Neural progenitor cell (in vitro differentiated cells): Measurements from ENCODE around the gene OCIAD1. TPM values are rescaled to one million over a fixed set of nuclear protein-coding genes. Genes with fewer than 3 reads are reported as not detected.

Experiments used
- DNase-seq: peaks from one replicate; pipeline ENCODE4 v3.0.0-alpha.2; 2016; ENCODE audit warnings: low spot score
- H2AFZ ChIP-seq: fragments of 200-600 bp; sonication (generic); replicated peaks from 2 replicates; pipeline ENCODE4 v1.6.1; 2016; ENCODE audit warnings: antibody characterized with exemption
- H3F3A ChIP-seq: fragments of 200-600 bp; sonication (generic); 2 replicates; pipeline ENCODE4 v1.6.1; 2016; ENCODE audit warnings: antibody characterized with exemption, low read depth
- H3K27ac ChIP-seq: fragments of 200-600 bp; sonication (generic); 2 replicates; pipeline ENCODE4 v1.5.1; 2016; ENCODE audit warnings: mild to moderate bottlenecking
- H3K27me3 ChIP-seq: fragments of 200-600 bp; sonication (generic); 2 replicates; pipeline ENCODE4 v1.6.1; 2016; ENCODE audit warnings: mild to moderate bottlenecking, moderate library complexity
- H3K36me3 ChIP-seq: fragments of 200-600 bp; sonication (generic); 2 replicates; pipeline ENCODE4 v1.5.1; 2016
- H3K4me1 ChIP-seq: fragments of 200-600 bp; sonication (generic); 2 replicates; pipeline ENCODE4 v1.6.1; 2016; ENCODE audit warnings: mixed run types
- H3K4me2 ChIP-seq: fragments of 200-600 bp; sonication (generic); 2 replicates; pipeline ENCODE4 v1.6.1; 2016
- H3K4me3 ChIP-seq: fragments of 200-600 bp; sonication (generic); 2 replicates; pipeline ENCODE4 v1.5.1; 2016
- H3K79me2 ChIP-seq: fragments of 200-600 bp; sonication (generic); 2 replicates; pipeline ENCODE4 v1.6.1; 2016; ENCODE audit warnings: low read depth
- H3K9ac ChIP-seq: fragments of 200-600 bp; sonication (generic); 2 replicates; pipeline ENCODE4 v1.6.1; 2016
- H3K9me3 ChIP-seq: fragments of 200-600 bp; sonication (generic); 2 replicates; pipeline ENCODE4 v1.5.1; 2016; ENCODE audit warnings: low read depth
- H4K20me1 ChIP-seq: fragments of 200-600 bp; sonication (generic); 2 replicates; pipeline ENCODE4 v1.6.1; 2016; ENCODE audit warnings: low read depth
- H3K27ac Mint-ChIP-seq: 3 replicates; pipeline ENCODE4 v1.8.0; 2021; ENCODE audit warnings: mixed read lengths
- H3K27me3 Mint-ChIP-seq: 2 replicates; pipeline ENCODE4 v1.8.0; 2022; ENCODE audit warnings: low read depth, mild to moderate bottlenecking, inconsistent platforms, moderate library complexity, mixed read lengths; ENCODE audit not compliant: insufficient read depth
- H3K36me3 Mint-ChIP-seq: 3 replicates; pipeline ENCODE4 v1.8.0; 2021; ENCODE audit warnings: mixed read lengths
- H3K4me1 Mint-ChIP-seq: 3 replicates; pipeline ENCODE4 v1.8.0; 2021; ENCODE audit warnings: mixed read lengths
- H3K4me3 Mint-ChIP-seq: 3 replicates; pipeline ENCODE4 v1.8.0; 2021; ENCODE audit warnings: mild to moderate bottlenecking, moderate library complexity, mixed read lengths
- H3K9me3 Mint-ChIP-seq: 3 replicates; pipeline ENCODE4 v1.8.0; 2020; ENCODE audit warnings: mixed read lengths
- EZH2 ChIP-seq: fragments of 200-600 bp; sonication (generic); IDR thresholded peaks from 2 replicates; pipeline ENCODE4 v1.6.1; 2017; ENCODE audit warnings: antibody characterized with exemption, mild to moderate bottlenecking, moderate library complexity
- EZH2phosphoT487 ChIP-seq: fragments of 200-600 bp; sonication (generic); IDR thresholded peaks from 2 replicates; pipeline ENCODE4 v1.6.1; 2017; ENCODE audit warnings: antibody characterized with exemption
- total RNA-seq: library from RNA; depleted of rRNA; stranded (reverse); fragments of >200 nt; gene quantifications from 2 replicates; pipeline ENCODE4 v1.2.3, GENCODE V29; 2015; ENCODE audit warnings: low replicate concordance
- TF ChIP-seq, protein P1 (sequence below): fragments of 200-600 bp; sonication (generic); IDR thresholded peaks from 2 replicates; pipeline ENCODE4 v1.5.1; 2017; ENCODE audit warnings: antibody characterized with exemption, mild to moderate bottlenecking

Gene OCIAD1
- total RNA-seq, 1 donor from 2014 or later: 260 TPM

DNA sequence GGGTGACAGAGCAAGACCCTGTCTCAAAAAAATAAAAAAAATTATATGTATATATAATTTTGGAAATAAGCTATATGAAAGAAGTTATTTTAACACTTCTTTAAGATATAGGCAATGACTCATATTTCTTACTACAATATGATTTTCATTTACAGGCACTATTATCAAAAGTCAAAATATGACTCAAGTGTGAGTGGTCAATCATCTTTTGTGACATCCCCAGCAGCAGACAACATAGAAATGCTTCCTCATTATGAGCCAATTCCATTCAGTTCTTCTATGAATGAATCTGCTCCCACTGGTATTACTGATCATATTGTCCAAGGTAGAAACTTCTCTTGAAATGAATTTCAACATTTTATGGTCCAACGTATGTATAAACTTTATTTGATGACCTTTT, 20.8 kb downstream of the OCIAD1 start:
- Mint-ChIP-seq H3K4me1 (no peaks in the 10 kb centered on the region), H3K4me3 (no peak overlapping the region), H3K27ac (no peak overlapping the region), H3K9me3 (no peaks in the 10 kb centered on the region), H3K36me3 (peaks cover 35% of the 10 kb centered on the region), H3K27me3 (peaks cover 2% of the 10 kb centered on the region)
- DNase-seq: no peak
- peaks cover 11% of the 10 kb centered on the region for H4K20me1 ChIP-seq
- no peak overlapping the region for H3K4me2 ChIP-seq
- no peak overlapping the region for H3K9ac ChIP-seq
- no peak overlapping the region for H3K4me3 ChIP-seq
- TF ChIP-seq EZH2 (no peak), EZH2phosphoT487 (no peak)
- TF ChIP-seq, protein P1, sequence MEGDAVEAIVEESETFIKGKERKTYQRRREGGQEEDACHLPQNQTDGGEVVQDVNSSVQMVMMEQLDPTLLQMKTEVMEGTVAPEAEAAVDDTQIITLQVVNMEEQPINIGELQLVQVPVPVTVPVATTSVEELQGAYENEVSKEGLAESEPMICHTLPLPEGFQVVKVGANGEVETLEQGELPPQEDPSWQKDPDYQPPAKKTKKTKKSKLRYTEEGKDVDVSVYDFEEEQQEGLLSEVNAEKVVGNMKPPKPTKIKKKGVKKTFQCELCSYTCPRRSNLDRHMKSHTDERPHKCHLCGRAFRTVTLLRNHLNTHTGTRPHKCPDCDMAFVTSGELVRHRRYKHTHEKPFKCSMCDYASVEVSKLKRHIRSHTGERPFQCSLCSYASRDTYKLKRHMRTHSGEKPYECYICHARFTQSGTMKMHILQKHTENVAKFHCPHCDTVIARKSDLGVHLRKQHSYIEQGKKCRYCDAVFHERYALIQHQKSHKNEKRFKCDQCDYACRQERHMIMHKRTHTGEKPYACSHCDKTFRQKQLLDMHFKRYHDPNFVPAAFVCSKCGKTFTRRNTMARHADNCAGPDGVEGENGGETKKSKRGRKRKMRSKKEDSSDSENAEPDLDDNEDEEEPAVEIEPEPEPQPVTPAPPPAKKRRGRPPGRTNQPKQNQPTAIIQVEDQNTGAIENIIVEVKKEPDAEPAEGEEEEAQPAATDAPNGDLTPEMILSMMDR: no peak
- H3K4me1 ChIP-seq: no peaks in the 10 kb centered on the region
- no peaks in the 10 kb centered on the region for H3K9me3 ChIP-seq
- H2AFZ ChIP-seq: no peak overlapping the region
- H3K27ac ChIP-seq: no peak overlapping the region
- no peaks in the 10 kb centered on the region for H3K27me3 ChIP-seq
- H3K79me2 ChIP-seq: peaks cover 33% of the 10 kb centered on the region
- peaks cover 4% of the 10 kb centered on the region for H3F3A ChIP-seq
- H3K36me3 ChIP-seq: peaks cover 31% of the 10 kb centered on the region

DNA sequence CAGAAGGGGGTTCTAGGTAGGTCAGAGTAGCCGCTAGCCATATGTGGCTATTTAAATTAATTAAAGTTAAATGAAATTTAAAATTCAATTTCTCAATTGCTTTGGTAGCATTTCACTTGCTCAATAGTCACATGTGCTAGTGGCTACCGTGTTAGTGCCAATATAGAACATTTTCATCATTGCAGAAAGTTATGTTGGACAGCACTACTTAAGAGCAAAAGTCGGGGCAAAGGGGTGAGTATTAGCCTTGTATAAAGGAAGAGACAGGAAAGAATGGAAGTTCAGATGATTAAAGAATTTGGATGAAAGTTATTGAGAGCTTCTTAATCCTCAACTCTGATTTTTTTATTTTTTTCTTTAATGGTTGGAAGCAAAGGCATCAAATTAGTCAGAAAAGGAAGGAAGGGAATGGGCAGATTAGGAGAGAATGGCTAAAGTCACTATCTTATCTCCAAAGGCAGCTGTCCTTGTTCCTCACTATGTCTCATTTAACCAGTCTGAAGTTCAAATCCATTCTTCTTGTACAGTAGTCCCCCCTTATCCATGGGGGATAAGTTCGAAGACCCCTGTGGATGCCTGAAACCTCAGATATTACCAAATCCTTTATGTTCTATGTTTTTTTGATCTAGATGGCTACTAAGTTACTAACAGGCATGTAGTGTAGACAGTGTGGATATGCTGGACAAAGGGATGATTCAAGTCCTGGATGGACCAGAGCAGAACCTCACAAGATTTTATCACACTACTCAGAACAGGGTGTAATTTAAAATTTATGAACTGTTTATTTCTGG, 22.9 kb downstream of the OCIAD1 start:
- Histone ChIP-seq H3K27ac (no peak overlapping the region), H3F3A (peaks cover 4% of the 10 kb centered on the region), H3K9me3 (no peaks in the 10 kb centered on the region), H3K27me3 (no peaks in the 10 kb centered on the region), H3K9ac (no peak overlapping the region), H3K4me2 (no peak overlapping the region), H3K36me3 (peaks cover 28% of the 10 kb centered on the region), H3K4me3 (no peak overlapping the region), H4K20me1 (peaks cover 11% of the 10 kb centered on the region), H3K4me1 (no peaks in the 10 kb centered on the region), H3K79me2 (peaks cover 12% of the 10 kb centered on the region), H2AFZ (no peak overlapping the region)
- H3K4me1 Mint-ChIP-seq: no peaks in the 10 kb centered on the region
- H3K27me3 Mint-ChIP-seq: peaks cover 2% of the 10 kb centered on the region
- DNase-seq: no peak
- no peak overlapping the region for H3K27ac Mint-ChIP-seq
- H3K36me3 Mint-ChIP-seq: peaks cover 34% of the 10 kb centered on the region
- TF ChIP-seq EZH2 (no peak), EZH2phosphoT487 (no peak)
- TF ChIP-seq, protein P1: no peak
- no peak overlapping the region for H3K4me3 Mint-ChIP-seq
- no peaks in the 10 kb centered on the region for H3K9me3 Mint-ChIP-seq

DNA sequence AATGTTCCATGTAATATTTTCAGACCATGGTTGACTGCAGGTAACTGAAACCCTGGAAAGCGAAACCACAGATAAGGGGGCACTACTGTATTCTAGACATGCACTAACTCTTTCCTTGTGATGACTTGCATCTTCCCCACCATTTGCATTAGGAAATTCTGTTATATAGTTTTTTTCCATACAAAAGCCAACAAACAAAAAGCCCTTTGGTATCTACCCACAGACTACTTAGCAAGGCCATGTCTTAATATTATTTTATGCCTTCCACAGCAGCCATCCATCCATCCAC, 23.5 kb downstream of the OCIAD1 start:
- Histone ChIP-seq H2AFZ (no peak overlapping the region), H3K4me3 (no peak overlapping the region), H3K27ac (no peak overlapping the region), H3K9me3 (no peaks in the 10 kb centered on the region), H3K36me3 (peaks cover 33% of the 10 kb centered on the region), H4K20me1 (peaks cover 11% of the 10 kb centered on the region), H3K9ac (no peak overlapping the region), H3F3A (peaks cover 4% of the 10 kb centered on the region), H3K4me2 (no peak overlapping the region), H3K79me2 (peaks cover 7% of the 10 kb centered on the region), H3K4me1 (no peaks in the 10 kb centered on the region), H3K27me3 (no peaks in the 10 kb centered on the region)
- H3K27me3 Mint-ChIP-seq: peaks cover 2% of the 10 kb centered on the region
- H3K4me1 Mint-ChIP-seq: no peaks in the 10 kb centered on the region
- H3K36me3 Mint-ChIP-seq: peaks cover 35% of the 10 kb centered on the region
- H3K9me3 Mint-ChIP-seq: no peaks in the 10 kb centered on the region
- no peak overlapping the region for H3K4me3 Mint-ChIP-seq
- TF ChIP-seq, protein P1: no peak
- TF ChIP-seq EZH2 (no peak), EZH2phosphoT487 (no peak)
- DNase-seq: no peak
- no peak overlapping the region for H3K27ac Mint-ChIP-seq
